NCI-H526 treated with DMSO at 0.1 percent for 48 hours (cell line): ENCODE results near the gene RNASEH2B.

ENCODE experiments used
- DNase-seq: peaks from one replicate; lab custom pipeline; 2025; lab: John Stamatoyannopoulos, UW

RNASEH2B gene

GRCh38 chr13:50995854-50996253 is 86.3 kb downstream of the RNASEH2B start:
- no peak for DNase-seq

- DNase-seq: no peak
These were observed 88.7 kb downstream of the RNASEH2B start for GRCh38 chr13:50998326-50998725.

- DNase-seq: no peak
These were observed 90.0 kb downstream of the RNASEH2B start for GRCh38 chr13:50999641-51000040.

GRCh38 chr13:51000061-51000460 is 90.5 kb downstream of the RNASEH2B start:
- DNase-seq: no peak

DNA sequence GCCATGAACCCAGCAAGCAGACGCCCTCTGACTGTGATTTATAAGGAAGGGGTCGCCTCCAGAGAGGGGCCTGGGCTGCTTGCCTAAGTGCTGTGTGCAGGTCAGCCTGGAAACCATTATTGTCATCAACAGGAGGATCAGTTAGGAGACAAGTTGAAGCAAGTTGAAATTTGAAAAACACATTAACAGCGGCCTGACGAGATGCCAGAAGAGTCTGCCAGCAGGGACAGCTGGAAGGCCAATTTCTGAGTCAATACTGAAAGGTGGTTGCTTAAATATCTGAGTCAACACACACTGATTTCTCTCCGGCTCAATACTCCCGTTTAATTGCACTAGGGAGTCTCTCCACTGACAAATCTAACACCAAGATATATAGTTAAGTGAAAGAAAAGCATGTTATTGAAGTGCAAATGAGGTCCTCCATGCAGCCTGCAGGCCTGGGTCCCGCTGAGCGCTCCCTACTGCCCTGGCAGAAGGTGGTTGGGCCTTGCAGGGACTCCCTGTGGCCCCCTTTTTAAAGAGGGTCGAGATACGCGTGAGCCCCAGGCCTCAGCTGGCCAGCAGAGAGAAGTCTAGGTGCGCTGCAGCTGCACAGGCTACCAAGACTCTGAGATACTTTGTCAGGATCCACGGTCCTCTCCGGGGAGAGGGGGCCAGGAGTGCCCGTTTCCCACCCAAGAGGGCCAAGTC is 91.1 kb downstream of the RNASEH2B start:
- DNase-seq: no peak

- no peak for DNase-seq
These were observed 91.7 kb downstream of the RNASEH2B start for GRCh38 chr13:51001335-51001734.

- no peak for DNase-seq
These were observed 93.1 kb downstream of the RNASEH2B start for GRCh38 chr13:51002736-51003135.

DNA sequence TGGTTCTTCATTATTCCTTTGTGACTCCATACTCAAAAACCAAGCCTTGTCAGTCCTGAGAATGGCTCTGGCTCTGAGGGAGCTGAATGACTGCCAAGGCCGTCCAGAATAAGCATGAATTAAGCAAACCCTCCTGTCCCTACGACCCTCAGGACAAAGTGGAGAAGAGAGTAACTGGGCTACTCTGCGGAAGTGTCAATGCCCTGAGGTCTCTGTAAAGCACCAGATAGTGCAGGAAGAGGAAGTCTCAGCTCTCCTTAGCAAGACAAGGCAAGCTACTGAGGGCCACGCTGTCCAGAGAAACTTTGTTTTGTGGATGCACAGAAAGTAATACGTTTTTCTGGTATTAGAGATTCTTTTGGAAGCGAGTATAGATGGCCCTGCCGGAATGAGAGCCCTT is 94.1 kb downstream of the RNASEH2B start:
- DNase-seq: no peak

DNA sequence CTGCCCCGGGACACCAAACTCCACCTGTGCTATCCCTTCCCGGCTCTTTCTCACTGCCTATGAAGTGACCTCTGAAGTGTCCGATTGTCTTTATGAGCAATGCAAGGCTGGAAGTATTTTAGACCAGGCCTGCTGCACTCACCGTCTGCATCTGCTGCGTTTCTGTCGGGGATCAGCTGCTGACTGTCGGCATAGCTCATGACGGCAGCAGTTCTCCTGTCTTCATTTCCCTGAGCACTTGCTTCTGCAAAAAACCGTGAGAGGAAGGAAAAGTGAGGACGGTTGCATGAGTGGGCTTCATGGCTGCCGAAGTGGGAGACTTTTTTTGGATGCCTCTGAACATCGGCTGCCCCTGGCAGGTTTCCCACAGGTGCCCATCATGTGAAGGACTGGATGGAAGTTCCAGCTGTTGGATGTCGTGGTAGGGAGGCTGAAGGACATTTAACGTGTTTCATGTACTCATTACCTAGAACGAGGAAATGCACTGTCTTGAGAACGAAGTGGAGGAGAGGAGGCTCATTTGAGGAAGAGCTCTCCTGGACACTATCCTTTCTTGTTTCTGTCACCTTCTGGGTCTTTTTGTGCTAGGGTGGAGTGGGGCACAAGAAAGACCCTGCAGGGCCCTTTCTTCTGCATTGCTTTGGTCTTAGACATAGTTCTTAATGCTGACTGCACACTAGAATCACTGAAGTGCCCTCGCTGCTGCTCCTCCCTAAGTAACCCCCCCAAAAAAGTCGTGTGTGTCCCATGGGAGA is 94.7 kb downstream of the RNASEH2B start:
- no peak for DNase-seq

DNA sequence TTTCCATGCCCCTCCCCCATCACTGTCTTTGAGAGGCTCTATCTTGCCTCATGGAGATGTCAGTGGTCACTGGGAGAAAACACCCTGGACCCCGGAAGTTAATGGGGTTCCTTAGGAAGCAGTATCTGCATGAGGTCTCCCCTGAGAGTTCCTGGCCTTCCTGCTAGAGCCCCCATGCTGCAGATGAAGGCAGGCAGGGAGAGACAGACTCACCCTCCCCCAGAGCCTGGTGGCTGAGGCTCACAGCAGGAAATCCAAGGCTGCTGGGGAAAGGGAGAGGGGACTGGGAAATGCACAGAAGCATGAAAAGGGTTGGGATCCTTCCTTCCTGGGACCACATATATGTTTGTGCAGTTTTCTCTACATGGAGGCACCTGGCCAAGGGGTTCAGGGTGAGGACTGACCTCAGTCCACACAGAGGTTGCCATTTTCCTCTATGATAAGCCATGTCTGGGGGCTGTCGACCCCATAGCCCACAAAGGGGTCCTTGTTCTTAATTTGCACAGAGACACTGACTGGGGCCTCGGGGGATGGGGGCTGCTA is 95.4 kb downstream of the RNASEH2B start:
- DNase-seq: no peak

GRCh38 chr13:51005566-51005965 is 96.0 kb downstream of the RNASEH2B start:
- DNase-seq: no peak
